ENCODE results near the gene STK11.

DNA sequence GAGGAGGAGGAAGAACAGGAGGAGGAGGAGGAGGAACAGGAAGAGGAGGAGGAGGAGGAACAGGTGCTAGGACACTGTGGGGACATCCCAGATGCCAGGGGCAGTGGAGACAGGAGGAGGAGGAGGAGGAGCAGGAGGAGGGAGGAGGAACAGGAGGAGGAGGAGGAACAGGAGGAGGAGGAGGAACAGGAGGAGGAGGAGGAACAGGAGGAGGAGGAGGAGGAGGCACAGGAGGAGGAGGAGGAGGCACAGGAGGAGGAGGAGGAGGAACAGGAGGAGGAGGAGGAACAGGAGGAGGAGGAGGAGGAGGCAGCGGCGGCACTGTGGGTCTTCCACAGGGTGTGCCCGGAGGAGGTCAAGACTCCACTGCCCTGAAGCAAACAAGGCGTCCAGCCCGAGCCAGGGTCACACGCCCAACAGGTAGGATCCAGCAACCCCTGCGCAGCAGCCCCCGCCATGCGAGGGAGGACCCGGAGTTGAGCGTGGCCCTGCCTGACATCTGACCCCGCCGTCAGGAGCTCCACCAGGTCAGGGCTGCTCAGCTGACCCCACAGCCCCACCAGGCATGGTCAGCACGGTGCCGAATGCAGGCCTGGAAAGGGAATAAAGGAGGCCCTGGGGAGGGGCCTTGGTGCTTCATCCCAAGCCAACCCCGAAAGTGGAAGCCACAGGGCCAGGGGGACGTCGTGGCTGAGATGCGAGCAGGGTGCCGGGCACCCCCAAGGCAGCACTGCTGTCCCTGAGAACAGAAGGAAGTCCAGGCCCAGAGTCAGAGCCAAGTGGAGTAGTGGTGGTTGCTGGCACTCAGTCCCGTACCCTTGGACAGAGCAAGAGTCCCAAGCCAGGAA, 40.7 kb upstream of the STK11 start:
- TF ChIP-seq, protein P1, sequence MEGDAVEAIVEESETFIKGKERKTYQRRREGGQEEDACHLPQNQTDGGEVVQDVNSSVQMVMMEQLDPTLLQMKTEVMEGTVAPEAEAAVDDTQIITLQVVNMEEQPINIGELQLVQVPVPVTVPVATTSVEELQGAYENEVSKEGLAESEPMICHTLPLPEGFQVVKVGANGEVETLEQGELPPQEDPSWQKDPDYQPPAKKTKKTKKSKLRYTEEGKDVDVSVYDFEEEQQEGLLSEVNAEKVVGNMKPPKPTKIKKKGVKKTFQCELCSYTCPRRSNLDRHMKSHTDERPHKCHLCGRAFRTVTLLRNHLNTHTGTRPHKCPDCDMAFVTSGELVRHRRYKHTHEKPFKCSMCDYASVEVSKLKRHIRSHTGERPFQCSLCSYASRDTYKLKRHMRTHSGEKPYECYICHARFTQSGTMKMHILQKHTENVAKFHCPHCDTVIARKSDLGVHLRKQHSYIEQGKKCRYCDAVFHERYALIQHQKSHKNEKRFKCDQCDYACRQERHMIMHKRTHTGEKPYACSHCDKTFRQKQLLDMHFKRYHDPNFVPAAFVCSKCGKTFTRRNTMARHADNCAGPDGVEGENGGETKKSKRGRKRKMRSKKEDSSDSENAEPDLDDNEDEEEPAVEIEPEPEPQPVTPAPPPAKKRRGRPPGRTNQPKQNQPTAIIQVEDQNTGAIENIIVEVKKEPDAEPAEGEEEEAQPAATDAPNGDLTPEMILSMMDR (IDR thresholded peaks at IDR 0.05; ENCODE audit: insufficient read depth, low read length): no peak
- TF ChIP-seq, protein P2, sequence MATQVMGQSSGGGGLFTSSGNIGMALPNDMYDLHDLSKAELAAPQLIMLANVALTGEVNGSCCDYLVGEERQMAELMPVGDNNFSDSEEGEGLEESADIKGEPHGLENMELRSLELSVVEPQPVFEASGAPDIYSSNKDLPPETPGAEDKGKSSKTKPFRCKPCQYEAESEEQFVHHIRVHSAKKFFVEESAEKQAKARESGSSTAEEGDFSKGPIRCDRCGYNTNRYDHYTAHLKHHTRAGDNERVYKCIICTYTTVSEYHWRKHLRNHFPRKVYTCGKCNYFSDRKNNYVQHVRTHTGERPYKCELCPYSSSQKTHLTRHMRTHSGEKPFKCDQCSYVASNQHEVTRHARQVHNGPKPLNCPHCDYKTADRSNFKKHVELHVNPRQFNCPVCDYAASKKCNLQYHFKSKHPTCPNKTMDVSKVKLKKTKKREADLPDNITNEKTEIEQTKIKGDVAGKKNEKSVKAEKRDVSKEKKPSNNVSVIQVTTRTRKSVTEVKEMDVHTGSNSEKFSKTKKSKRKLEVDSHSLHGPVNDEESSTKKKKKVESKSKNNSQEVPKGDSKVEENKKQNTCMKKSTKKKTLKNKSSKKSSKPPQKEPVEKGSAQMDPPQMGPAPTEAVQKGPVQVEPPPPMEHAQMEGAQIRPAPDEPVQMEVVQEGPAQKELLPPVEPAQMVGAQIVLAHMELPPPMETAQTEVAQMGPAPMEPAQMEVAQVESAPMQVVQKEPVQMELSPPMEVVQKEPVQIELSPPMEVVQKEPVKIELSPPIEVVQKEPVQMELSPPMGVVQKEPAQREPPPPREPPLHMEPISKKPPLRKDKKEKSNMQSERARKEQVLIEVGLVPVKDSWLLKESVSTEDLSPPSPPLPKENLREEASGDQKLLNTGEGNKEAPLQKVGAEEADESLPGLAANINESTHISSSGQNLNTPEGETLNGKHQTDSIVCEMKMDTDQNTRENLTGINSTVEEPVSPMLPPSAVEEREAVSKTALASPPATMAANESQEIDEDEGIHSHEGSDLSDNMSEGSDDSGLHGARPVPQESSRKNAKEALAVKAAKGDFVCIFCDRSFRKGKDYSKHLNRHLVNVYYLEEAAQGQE (IDR thresholded peaks at IDR 0.05; ENCODE audit: insufficient replicate concordance, low read depth): no peak
- TF ChIP-seq POLR2AphosphoS5 (IDR thresholded peaks at IDR 0.05; ENCODE audit: low read depth): no peak

Data from HL-60 (cell line).